Measurements from ENCODE around the gene GRID2.

Gene GRID2

DNA sequence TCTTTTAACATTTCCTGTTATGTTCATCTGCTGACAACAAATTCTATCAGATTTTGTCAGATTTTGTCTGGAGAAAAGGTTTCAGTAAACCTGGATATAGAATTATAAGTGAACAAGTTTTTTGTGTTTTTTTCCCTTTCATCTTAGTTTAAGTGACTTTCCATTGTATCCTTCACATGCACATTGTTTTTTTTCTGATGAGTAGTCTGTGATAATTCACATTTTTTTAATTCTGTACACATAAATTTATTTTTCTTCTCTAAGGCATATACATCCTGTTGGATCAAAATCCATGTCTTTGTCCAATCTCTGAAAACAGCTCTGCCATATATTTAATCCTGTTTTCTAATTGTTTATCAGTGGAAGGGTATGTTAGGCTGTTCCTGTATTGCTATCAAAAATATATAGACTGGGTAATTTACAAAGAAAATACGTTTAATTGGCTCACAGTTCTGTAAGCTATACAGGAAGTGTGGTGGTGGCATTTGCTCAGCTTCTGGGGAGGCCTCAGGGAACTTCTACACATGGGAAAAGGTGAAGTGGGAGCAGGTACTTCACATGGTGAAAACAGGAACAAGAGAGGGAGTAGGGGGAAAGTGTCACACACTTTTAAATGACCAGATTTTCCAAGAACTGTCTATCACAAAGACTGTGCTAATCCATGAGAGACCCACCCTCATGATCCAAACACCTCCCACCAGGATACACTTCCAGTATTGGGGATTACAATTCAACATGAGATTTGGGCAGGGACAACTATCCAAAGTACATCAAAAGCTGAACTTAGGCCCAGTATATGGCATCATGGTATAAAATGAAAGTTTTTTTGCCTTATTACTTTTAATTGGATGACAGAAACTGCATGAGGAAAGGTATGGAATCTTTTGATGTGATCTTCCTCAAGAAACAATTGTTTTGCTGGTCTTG, 45.6 kb upstream of the GRID2 start:
- TF ChIP-seq POLR2AphosphoS5 (IDR thresholded peaks at IDR 0.05; ENCODE audit: low read depth, low read length): no peak
- no peak for TF ChIP-seq TAF1 (IDR thresholded peaks at IDR 0.05; ENCODE audit: borderline replicate concordance, insufficient read depth, low read length)
- TF ChIP-seq, protein P1, sequence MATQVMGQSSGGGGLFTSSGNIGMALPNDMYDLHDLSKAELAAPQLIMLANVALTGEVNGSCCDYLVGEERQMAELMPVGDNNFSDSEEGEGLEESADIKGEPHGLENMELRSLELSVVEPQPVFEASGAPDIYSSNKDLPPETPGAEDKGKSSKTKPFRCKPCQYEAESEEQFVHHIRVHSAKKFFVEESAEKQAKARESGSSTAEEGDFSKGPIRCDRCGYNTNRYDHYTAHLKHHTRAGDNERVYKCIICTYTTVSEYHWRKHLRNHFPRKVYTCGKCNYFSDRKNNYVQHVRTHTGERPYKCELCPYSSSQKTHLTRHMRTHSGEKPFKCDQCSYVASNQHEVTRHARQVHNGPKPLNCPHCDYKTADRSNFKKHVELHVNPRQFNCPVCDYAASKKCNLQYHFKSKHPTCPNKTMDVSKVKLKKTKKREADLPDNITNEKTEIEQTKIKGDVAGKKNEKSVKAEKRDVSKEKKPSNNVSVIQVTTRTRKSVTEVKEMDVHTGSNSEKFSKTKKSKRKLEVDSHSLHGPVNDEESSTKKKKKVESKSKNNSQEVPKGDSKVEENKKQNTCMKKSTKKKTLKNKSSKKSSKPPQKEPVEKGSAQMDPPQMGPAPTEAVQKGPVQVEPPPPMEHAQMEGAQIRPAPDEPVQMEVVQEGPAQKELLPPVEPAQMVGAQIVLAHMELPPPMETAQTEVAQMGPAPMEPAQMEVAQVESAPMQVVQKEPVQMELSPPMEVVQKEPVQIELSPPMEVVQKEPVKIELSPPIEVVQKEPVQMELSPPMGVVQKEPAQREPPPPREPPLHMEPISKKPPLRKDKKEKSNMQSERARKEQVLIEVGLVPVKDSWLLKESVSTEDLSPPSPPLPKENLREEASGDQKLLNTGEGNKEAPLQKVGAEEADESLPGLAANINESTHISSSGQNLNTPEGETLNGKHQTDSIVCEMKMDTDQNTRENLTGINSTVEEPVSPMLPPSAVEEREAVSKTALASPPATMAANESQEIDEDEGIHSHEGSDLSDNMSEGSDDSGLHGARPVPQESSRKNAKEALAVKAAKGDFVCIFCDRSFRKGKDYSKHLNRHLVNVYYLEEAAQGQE (IDR thresholded peaks at IDR 0.05; ENCODE audit: insufficient read depth in 1 of 2, low read depth in 2 of 2, low read length in 2 of 2): no peak
- TF ChIP-seq FOXP2 (optimal IDR thresholded peaks at IDR 0.05; ENCODE audit: borderline replicate concordance, extremely low read depth, extremely low read length, insufficient read depth): no peak
- no peak for TF ChIP-seq SIN3A (IDR thresholded peaks at IDR 0.05; ENCODE audit: borderline replicate concordance, insufficient read depth, low read length)

GRCh38 chr4:92261256-92261655, 42.5 kb upstream of the GRID2 start:
- TF ChIP-seq SIN3A (IDR thresholded peaks at IDR 0.05; ENCODE audit: borderline replicate concordance, insufficient read depth, low read length) (no peak), POLR2AphosphoS5 (IDR thresholded peaks at IDR 0.05; ENCODE audit: low read depth, low read length) (no peak), FOXP2 (optimal IDR thresholded peaks at IDR 0.05; ENCODE audit: borderline replicate concordance, extremely low read depth, extremely low read length, insufficient read depth) (no peak), TAF1 (IDR thresholded peaks at IDR 0.05; ENCODE audit: borderline replicate concordance, insufficient read depth, low read length) (no peak)
- TF ChIP-seq, protein P1 (IDR thresholded peaks at IDR 0.05; ENCODE audit: insufficient read depth in 1 of 2, low read depth in 2 of 2, low read length in 2 of 2): no peak

DNA sequence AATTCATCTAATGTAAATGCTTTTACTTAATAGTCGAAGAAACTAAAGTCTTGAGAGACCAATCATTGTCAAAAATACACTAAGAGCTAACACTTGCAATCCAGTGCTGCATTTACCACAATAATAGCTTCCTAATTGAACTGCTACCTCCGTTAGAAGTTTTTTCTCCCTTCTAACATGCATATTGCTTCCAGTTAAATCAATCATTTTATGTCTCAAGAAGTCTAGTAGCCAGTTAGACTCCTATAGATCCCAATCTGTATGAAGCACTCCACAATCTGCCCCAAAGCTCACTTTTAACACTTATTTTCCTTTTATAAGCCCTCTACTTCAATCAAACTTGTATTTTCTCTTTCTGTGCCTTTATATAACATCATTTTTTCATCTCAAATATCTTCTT, 41.4 kb upstream of the GRID2 start:
- TF ChIP-seq SIN3A (IDR thresholded peaks at IDR 0.05; ENCODE audit: borderline replicate concordance, insufficient read depth, low read length) (no peak), FOXP2 (optimal IDR thresholded peaks at IDR 0.05; ENCODE audit: borderline replicate concordance, extremely low read depth, extremely low read length, insufficient read depth) (no peak), POLR2AphosphoS5 (IDR thresholded peaks at IDR 0.05; ENCODE audit: low read depth, low read length) (no peak), TAF1 (IDR thresholded peaks at IDR 0.05; ENCODE audit: borderline replicate concordance, insufficient read depth, low read length) (no peak)
- TF ChIP-seq, protein P1 (IDR thresholded peaks at IDR 0.05; ENCODE audit: insufficient read depth in 1 of 2, low read depth in 2 of 2, low read length in 2 of 2): no peak

DNA sequence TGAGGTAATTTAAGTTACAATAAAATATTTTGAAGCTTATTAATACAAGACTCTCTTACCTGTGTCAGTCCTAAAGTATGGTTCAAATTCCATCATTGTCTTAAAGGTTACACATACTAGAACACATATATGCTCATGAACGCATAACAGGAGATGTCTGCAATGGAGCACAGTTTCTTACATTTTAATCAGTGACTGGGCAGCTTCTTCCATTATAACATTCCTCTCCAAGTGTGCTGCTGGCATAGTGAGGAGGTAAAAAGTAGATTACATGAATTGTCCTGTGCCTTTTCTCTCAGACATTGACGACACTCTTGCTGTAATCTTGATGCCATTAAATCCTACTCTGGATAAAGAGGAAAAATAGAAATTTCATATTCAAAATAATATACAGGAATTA, 40.8 kb upstream of the GRID2 start:
- TF ChIP-seq TAF1 (IDR thresholded peaks at IDR 0.05; ENCODE audit: borderline replicate concordance, insufficient read depth, low read length): no peak
- no peak for TF ChIP-seq POLR2AphosphoS5 (IDR thresholded peaks at IDR 0.05; ENCODE audit: low read depth, low read length)
- TF ChIP-seq SIN3A (IDR thresholded peaks at IDR 0.05; ENCODE audit: borderline replicate concordance, insufficient read depth, low read length): no peak
- TF ChIP-seq, protein P1 (IDR thresholded peaks at IDR 0.05; ENCODE audit: insufficient read depth in 1 of 2, low read depth in 2 of 2, low read length in 2 of 2): no peak
- no peak for TF ChIP-seq FOXP2 (optimal IDR thresholded peaks at IDR 0.05; ENCODE audit: borderline replicate concordance, extremely low read depth, extremely low read length, insufficient read depth)
